Progenitor cell of endocrine pancreas (in vitro differentiated cells): ENCODE data around the gene PPP2R5C. TPM values are rescaled to one million over a fixed set of nuclear protein-coding genes. Genes with fewer than 3 reads are reported as not detected.

Experiments used
- DNase-seq: peaks from one replicate; pipeline ENCODE4 v3.0.0; 2021; ENCODE audit warnings: low spot score; ENCODE audit not compliant: unreplicated experiment
- H3K27ac Mint-ChIP-seq: 2 replicates; pipeline ENCODE4 v1.8.0; 2021; ENCODE audit warnings: mild to moderate bottlenecking, moderate library complexity, mixed read lengths
- H3K27me3 Mint-ChIP-seq: 2 replicates; pipeline ENCODE4 v1.8.0; 2021; ENCODE audit warnings: mixed read lengths
- H3K36me3 Mint-ChIP-seq: 2 replicates; pipeline ENCODE4 v1.8.0; 2022; ENCODE audit warnings: mixed read lengths; ENCODE audit not compliant: insufficient read depth
- H3K4me1 Mint-ChIP-seq: 2 replicates; pipeline ENCODE4 v1.8.0; 2021; ENCODE audit warnings: low read depth, mixed read lengths
- H3K4me3 Mint-ChIP-seq: 2 replicates; pipeline ENCODE4 v1.8.0; 2021; ENCODE audit warnings: low read depth, mild to moderate bottlenecking, moderate library complexity, mixed read lengths
- H3K9me3 Mint-ChIP-seq: 2 replicates; pipeline ENCODE4 v1.8.0; 2021; ENCODE audit warnings: low read depth, mixed read lengths
- CTCF ChIP-seq: fragments of 200-600 bp; sonication (generic); IDR thresholded peaks from one replicate; pipeline ENCODE4 v1.5.0; 2021; ENCODE audit warnings: antibody characterized with exemption, mild to moderate bottlenecking; ENCODE audit not compliant: unreplicated experiment
- total RNA-seq: library from RNA; stranded (reverse); gene quantifications from 2 replicates; pipeline ENCODE4 v1.2.1, GENCODE V29; 2021

The PPP2R5C gene
- total RNA-seq, 1 donor from 2014 or later: 120 TPM

DNA sequence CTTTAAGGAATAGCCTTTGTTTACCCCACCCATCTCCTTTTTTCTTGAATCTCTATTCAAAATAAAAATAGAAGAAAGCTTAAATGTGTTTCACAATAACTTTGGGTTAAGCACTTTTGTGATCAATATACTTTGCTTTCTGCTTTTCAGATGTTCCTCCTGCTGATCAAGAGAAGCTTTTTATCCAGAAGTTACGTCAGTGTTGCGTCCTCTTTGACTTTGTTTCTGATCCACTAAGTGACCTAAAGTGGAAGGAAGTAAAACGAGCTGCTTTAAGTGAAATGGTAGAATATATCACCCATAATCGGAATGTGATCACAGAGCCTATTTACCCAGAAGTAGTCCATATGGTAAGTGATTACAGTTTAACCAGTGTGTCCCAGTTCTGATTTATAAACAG, 95.0 kb downstream of the PPP2R5C start:
- TF ChIP-seq CTCF: no peak
- Mint-ChIP-seq H3K9me3 (no peaks in the 10 kb centered on the region), H3K4me3 (no peak overlapping the region), H3K27ac (peak overlapping the region; percentile 22), H3K27me3 (no peaks in the 10 kb centered on the region), H3K4me1 (peaks cover 6% of the 10 kb centered on the region), H3K36me3 (peaks cover 10% of the 10 kb centered on the region)
- DNase-seq: no peak

GRCh38 chr14:101857226-101857625, 95.7 kb downstream of the PPP2R5C start:
- peaks cover 10% of the 10 kb centered on the region for H3K36me3 Mint-ChIP-seq
- no peak for TF ChIP-seq CTCF
- no peak for DNase-seq
- H3K27me3 Mint-ChIP-seq: no peaks in the 10 kb centered on the region
- H3K9me3 Mint-ChIP-seq: no peaks in the 10 kb centered on the region
- H3K4me3 Mint-ChIP-seq: no peak overlapping the region
- H3K27ac Mint-ChIP-seq: no peak overlapping the region
- H3K4me1 Mint-ChIP-seq: peaks cover 2% of the 10 kb centered on the region

- Mint-ChIP-seq H3K36me3 (peaks cover 10% of the 10 kb centered on the region), H3K27ac (no peak overlapping the region), H3K9me3 (no peaks in the 10 kb centered on the region), H3K4me1 (peaks cover 2% of the 10 kb centered on the region), H3K4me3 (no peak overlapping the region), H3K27me3 (no peaks in the 10 kb centered on the region)
- no peak for TF ChIP-seq CTCF
- DNase-seq: no peak
These were observed 97.5 kb downstream of the PPP2R5C start for GRCh38 chr14:101858791-101859537.

- DNase-seq: no peak
- no peak for TF ChIP-seq CTCF
- Mint-ChIP-seq H3K9me3 (no peaks in the 10 kb centered on the region), H3K27ac (no peak overlapping the region), H3K36me3 (peaks cover 13% of the 10 kb centered on the region), H3K4me1 (no peaks in the 10 kb centered on the region), H3K27me3 (no peaks in the 10 kb centered on the region), H3K4me3 (no peak overlapping the region)
These were observed 98.0 kb downstream of the PPP2R5C start for GRCh38 chr14:101859538-101859902.

- no peak for TF ChIP-seq CTCF
- peaks cover 13% of the 10 kb centered on the region for H3K36me3 Mint-ChIP-seq
- no peak overlapping the region for H3K4me3 Mint-ChIP-seq
- H3K27me3 Mint-ChIP-seq: no peaks in the 10 kb centered on the region
- no peak overlapping the region for H3K27ac Mint-ChIP-seq
- no peaks in the 10 kb centered on the region for H3K4me1 Mint-ChIP-seq
- no peak for DNase-seq
- no peaks in the 10 kb centered on the region for H3K9me3 Mint-ChIP-seq
These were observed 98.4 kb downstream of the PPP2R5C start for GRCh38 chr14:101859958-101860357.
